ENCODE measurements around the gene CDC40.

DNA sequence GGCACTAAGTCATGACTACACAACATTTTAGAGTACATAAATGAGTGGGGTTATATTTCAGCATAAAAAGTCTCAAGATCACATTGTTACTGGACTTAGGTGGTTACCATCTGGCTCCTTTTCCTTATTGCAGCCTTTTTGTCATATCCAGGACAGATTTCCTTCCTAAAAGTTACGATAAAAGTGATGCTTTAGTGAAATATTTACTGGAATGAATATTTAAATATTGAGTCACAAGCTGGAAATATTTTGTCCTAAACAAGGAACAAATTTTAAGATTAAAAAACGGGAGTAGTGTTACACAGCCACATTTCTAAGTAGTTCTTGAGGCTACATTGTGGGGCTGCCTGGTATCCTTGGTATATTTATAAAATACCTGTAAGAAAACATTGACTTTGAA, 52.2 kb downstream of the CDC40 start:
- no peak for TF ChIP-seq CTCF (conservative IDR thresholded peaks at IDR 0.05)
- TF ChIP-seq ZFX (IDR thresholded peaks at IDR 0.05) = no peak

Measured in C4-2B (cell line).